HL-60 (cell line): ENCODE results near the gene RGP1.

Source experiments
- CTCF ChIP-seq: IDR thresholded peaks from one replicate; pipeline ENCODE4 v1.5.1; 2011; ENCODE audit warnings: low read length, control low read depth, inconsistent platforms; ENCODE audit not compliant: insufficient read depth
- POLR2AphosphoS5 ChIP-seq: IDR thresholded peaks from 2 replicates; pipeline ENCODE4 v1.6.1; 2012; ENCODE audit warnings: low read depth
- REST ChIP-seq: IDR thresholded peaks from 2 replicates; pipeline ENCODE4 v1.6.1; 2012; ENCODE audit warnings: low read depth; ENCODE audit not compliant: insufficient replicate concordance

- no peak for TF ChIP-seq CTCF
- no peak for TF ChIP-seq POLR2AphosphoS5
- no peak for TF ChIP-seq REST
Observed at GRCh38 chr9:35771075-35771433, 22.0 kb downstream of the RGP1 start.
